ENCODE measurements around the gene UGGT1. TPM values are rescaled to one million over a fixed set of nuclear protein-coding genes. Genes with fewer than 3 reads are reported as not detected.
"Not testable (repeated sequence)": the region's sequence is repeated elsewhere in the genome, so short reads cannot be mapped to it uniquely, and the experiment has no call there.

UGGT1 gene
- total RNA-seq, 1 donor from 2014 or later, result 46.8 TPM

GRCh38 chr2:128169094-128169493, 78.1 kb downstream of the UGGT1 start:
- Mint-ChIP-seq H3K27ac (no peak overlapping the region), H3K4me3 (no peak overlapping the region), H3K4me1 (peaks cover 5% of the 10 kb centered on the region), H3K9me3 (no peaks in the 10 kb centered on the region), H3K36me3 (ENCODE audit: low read depth) (peaks cover 89% of the 10 kb centered on the region), H3K27me3 (no peaks in the 10 kb centered on the region)
- intact Hi-C loops (cut with micrococcal nuclease), result no loop called here
- TF ChIP-seq CTCF (IDR thresholded peaks at IDR 0.05), result no peak
- DNase-seq (no peak), ATAC-seq (ENCODE audit: low read depth) (no peak)
- ChIA-PET POLR2A (no interaction called here), CTCF (no interaction called here)

- peaks cover 88% of the 10 kb centered on the region for H3K36me3 Mint-ChIP-seq (ENCODE audit: low read depth)
- ChIA-PET CTCF (no interaction called here), POLR2A (no interaction called here)
- H3K27ac Mint-ChIP-seq, result no peak overlapping the region
- no peak for ATAC-seq (ENCODE audit: low read depth)
- no peaks in the 10 kb centered on the region for H3K9me3 Mint-ChIP-seq
- H3K4me3 Mint-ChIP-seq, result no peak overlapping the region
- DNase-seq, result no peak
- intact Hi-C loops (cut with micrococcal nuclease), result no loop called here
- H3K4me1 Mint-ChIP-seq, result peaks cover 5% of the 10 kb centered on the region
- TF ChIP-seq CTCF (IDR thresholded peaks at IDR 0.05), result no peak
- no peaks in the 10 kb centered on the region for H3K27me3 Mint-ChIP-seq
These were observed 78.5 kb downstream of the UGGT1 start for GRCh38 chr2:128169497-128169896.

GRCh38 chr2:128169933-128170709, 79.1 kb downstream of the UGGT1 start:
- intact Hi-C loops (cut with micrococcal nuclease), result loop anchor here (10.0 kb wide), 1 partner anchor 145 kb away; the partner anchor contains the start of gene HS6ST1
- DNase-seq (no peak), ATAC-seq (ENCODE audit: low read depth) (no peak)
- peaks cover 5% of the 10 kb centered on the region for H3K4me1 Mint-ChIP-seq
- TF ChIP-seq CTCF (IDR thresholded peaks at IDR 0.05), result no peak
- no peak overlapping the region for H3K4me3 Mint-ChIP-seq
- peaks cover 89% of the 10 kb centered on the region for H3K36me3 Mint-ChIP-seq (ENCODE audit: low read depth)
- H3K9me3 Mint-ChIP-seq, result no peaks in the 10 kb centered on the region
- H3K27me3 Mint-ChIP-seq, result no peaks in the 10 kb centered on the region
- POLR2A ChIA-PET, result no interaction called here
- H3K27ac Mint-ChIP-seq, result no peak overlapping the region
- CTCF ChIA-PET, result no interaction called here

GRCh38 chr2:128170776-128171175, 79.8 kb downstream of the UGGT1 start:
- H3K27ac Mint-ChIP-seq, result no peak overlapping the region
- no peak for TF ChIP-seq CTCF (IDR thresholded peaks at IDR 0.05)
- POLR2A ChIA-PET, result no interaction called here

GRCh38 chr2:128172191-128172590, 81.2 kb downstream of the UGGT1 start:
- CTCF ChIA-PET, result no interaction called here
- ATAC-seq (ENCODE audit: low read depth) (no peak), DNase-seq (no peak)
- POLR2A ChIA-PET, result no interaction called here
- TF ChIP-seq CTCF (IDR thresholded peaks at IDR 0.05), result no peak
- no peaks in the 10 kb centered on the region for H3K27me3 Mint-ChIP-seq
- peaks cover 93% of the 10 kb centered on the region for H3K36me3 Mint-ChIP-seq (ENCODE audit: low read depth)
- H3K27ac Mint-ChIP-seq, result no peak overlapping the region
- no peaks in the 10 kb centered on the region for H3K9me3 Mint-ChIP-seq
- H3K4me1 Mint-ChIP-seq, result peaks cover 5% of the 10 kb centered on the region
- H3K4me3 Mint-ChIP-seq, result no peak overlapping the region
- intact Hi-C loops (cut with micrococcal nuclease), result loop anchor here (10.0 kb wide), 1 partner anchor 143 kb away; the partner anchor contains the start of gene HS6ST1

More at GRCh38 chr2:128170776-128171175, 79.8 kb downstream of the UGGT1 start:
- Mint-ChIP-seq H3K9me3 (no peaks in the 10 kb centered on the region), H3K4me3 (no peak overlapping the region), H3K27me3 (no peaks in the 10 kb centered on the region), H3K4me1 (peaks cover 5% of the 10 kb centered on the region), H3K36me3 (ENCODE audit: low read depth) (peaks cover 91% of the 10 kb centered on the region)
- ATAC-seq (ENCODE audit: low read depth) (no peak), DNase-seq (no peak)
- CTCF ChIA-PET, result no interaction called here
- intact Hi-C loops (cut with micrococcal nuclease), result loop anchor here (10.0 kb wide), 1 partner anchor 144 kb away; the partner anchor contains the start of gene HS6ST1

- not testable (repeated sequence) for H3K27ac Mint-ChIP-seq, H3K4me1 Mint-ChIP-seq
- peaks cover 95% of the 10 kb centered on the region for H3K36me3 Mint-ChIP-seq (ENCODE audit: low read depth)
These were observed 83.1 kb downstream of the UGGT1 start for GRCh38 chr2:128174067-128174466.

More at GRCh38 chr2:128174067-128174466, 83.1 kb downstream of the UGGT1 start:
- ATAC-seq (ENCODE audit: low read depth); H3K9me3 Mint-ChIP-seq; H3K4me3 Mint-ChIP-seq; POLR2A ChIA-PET; H3K27me3 Mint-ChIP-seq; CTCF ChIA-PET; DNase-seq: not testable (repeated sequence)
- intact Hi-C loops (cut with micrococcal nuclease), result loop anchor here (10.0 kb wide), 1 partner anchor 141 kb away; the partner anchor contains the start of gene HS6ST1
